ENCODE results near the gene WWTR1. TPM values are rescaled to one million over a fixed set of nuclear protein-coding genes. Genes with fewer than 3 reads are reported as not detected.

WWTR1 gene
- total RNA-seq, 1 experiment from 2014 or later: 3.2 TPM

DNA sequence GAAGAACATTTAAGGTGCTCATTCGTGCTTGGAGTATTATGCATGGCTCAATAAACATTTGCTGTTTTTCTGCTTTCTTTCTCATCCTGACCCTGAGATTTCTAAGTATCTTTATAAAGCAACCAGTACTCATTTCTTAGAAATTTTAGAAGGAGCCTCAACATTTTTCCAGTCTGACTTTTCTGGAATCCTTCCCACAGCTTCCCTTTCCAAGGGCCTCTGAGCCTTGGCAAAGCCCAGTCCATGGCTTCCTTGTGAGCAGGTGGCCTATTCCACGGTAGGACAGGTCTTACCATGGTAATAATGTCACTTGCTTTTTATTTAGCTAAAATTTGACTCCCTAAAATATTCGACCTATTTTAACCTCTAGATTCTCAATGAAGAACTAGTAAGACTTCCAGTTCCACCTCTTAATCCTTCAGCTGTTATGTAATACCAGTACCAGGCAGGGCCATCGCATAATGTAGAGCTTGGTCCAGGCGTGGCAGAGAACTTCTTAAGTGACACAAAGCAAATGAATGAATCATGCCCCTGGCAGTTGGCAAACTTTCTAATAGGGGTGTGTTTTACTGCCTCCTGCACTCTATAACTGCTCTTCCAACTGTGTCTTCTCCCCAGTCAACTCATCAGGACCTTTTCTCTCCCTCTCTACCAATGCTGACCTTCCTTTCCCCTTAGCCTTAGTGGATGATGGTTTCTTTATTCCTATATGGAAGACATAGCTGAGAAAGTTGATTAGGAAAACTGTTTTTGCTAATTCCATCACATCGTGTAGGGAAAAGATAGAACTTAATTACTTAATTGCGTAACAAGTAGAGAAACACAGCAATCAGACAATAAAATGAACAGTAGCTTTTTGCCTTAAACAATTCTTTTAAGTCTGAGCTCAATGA lies 184.2 kb downstream of the WWTR1 start:
- DNase-seq (ENCODE audit: low spot score): peak; percentile 99

DNA sequence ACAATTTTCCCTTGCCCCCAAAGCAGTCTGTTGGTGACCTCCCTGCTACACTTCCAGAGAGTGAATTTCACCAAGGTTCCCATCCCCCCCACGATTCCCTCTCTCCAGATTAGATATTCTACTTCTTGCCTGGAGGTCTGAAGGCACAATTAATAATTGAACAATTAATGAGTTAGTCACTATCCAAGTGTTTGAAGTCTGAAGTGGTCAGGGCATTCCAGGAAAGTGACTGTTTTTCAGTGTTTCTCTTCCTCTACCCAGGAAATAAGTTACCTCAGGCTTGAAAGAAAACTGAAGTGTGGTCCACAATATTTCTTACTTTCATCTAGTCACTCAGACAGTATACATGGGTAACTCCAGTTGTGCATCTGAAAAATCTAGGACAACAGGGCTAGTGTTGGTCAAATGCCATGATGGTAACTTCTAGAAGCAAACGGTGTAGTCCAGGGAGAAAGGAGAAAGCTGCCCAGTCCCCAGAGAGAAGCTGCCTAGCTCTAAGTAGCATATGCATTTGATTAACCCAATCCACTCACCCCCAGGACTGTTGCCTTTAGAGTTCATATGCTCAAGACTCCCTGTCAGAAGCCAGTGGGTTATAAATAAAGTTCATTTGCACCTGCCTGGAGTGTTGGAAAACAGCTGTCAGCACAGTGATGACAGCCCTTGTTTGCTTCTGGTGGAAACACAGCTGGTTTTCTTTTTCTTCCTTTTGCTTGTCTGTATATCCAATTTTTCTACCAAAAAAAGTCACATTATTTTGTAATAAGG lies 185.6 kb downstream of the WWTR1 start:
- DNase-seq (ENCODE audit: low spot score): peak; percentile 65

DNA sequence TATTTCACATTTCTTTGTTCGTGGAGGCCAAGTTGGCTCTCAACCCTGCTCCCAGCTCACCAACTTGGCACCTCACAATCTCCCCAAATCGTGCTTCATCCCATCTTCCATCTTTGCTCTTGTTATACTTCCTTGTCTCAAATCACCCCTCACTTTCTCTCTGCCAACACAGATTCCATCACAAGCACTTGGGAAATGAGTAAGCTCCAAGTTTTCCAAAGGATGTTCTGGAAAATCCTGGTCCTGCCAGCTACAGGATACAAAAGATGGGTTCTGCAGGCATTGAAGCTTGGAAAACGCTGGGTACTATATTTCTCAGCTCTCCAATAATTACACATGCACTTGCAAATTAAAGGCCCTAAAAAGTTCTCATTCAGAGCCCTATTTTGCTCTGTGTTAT lies 187.4 kb downstream of the WWTR1 start:
- DNase-seq (ENCODE audit: low spot score): no peak

DNA sequence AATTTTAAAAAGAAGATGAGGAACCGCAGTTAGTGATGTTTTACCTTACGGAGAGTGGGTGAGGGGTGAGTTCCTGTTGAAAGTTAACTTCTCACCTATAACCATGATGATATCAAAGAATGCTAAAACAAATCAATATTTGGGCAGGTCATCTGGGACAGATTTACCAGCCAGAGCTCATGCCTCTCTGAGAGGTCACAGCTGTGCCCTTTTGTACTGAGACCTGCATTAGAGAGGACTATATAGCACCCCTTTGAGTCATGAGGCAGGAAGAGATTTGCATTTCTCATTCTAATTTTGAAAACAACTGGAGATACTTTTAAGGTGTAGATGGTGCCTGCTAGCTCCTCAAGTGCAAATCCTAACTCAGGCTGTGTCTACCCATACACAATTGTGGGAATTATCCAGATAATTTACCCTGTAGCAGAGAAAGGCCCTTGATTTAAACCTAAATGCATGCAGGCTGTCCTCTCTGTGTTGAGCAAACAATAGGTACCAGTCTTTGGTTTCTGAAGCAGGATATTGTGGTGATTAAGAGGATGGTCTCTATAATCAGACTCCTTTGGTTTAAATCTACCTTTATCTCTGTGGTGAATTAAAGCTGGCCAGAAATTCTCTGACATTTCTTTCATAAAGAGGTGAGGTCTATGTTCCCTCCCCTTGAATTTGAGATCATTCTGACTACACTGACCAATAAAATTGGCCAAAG lies 189.2 kb downstream of the WWTR1 start:
- peak; percentile 88 for DNase-seq (ENCODE audit: low spot score)

Small RNAs within 50 kb of the gene (small RNA-seq; reads per million reads assigned to genes)
- not detected for gene RNU6-1098P

Other genes with a start within 250 kb of the WWTR1 start
- 903 and 981 TPM in 2 replicates for gene TM4SF4, start 183.3 kb downstream of the WWTR1 start, total RNA-seq (2014; rRNA removed; shearing (Covaris generic))
- gene COMMD2, start 94.5 kb upstream of the WWTR1 start, total RNA-seq (2014; rRNA removed; shearing (Covaris generic)): 28.4 and 30.0 TPM in 2 replicates
- not detected in 2 replicates for gene ANKUB1, start 134.5 kb upstream of the WWTR1 start, total RNA-seq (2014; rRNA removed; shearing (Covaris generic))
- gene RNF13, start 155.2 kb upstream of the WWTR1 start, total RNA-seq (2014; rRNA removed; shearing (Covaris generic)): 22.4 and 23.6 TPM in 2 replicates